Neuronal stem cell (in vitro differentiated cells): ENCODE results near the gene STX18.
"Not testable (repeated sequence)": the region's sequence is repeated elsewhere in the genome, so short reads cannot be mapped to it uniquely, and the experiment has no call there.

ENCODE experiments used
- DNase-seq: peaks from one replicate; pipeline ENCODE4 v3.0.0-alpha.2; 2013; ENCODE audit warnings: low spot score
- H2AFZ ChIP-seq: one replicate; pipeline ENCODE4 v1.6.1; 2013; ENCODE audit warnings: mild to moderate bottlenecking, low read length, inconsistent platforms
- H2AK5ac ChIP-seq: 2 replicates; pipeline ENCODE4 v1.6.1; 2013; ENCODE audit warnings: low read depth, mild to moderate bottlenecking, inconsistent platforms, low read length, moderate library complexity, mixed read lengths
- H2BK120ac ChIP-seq: 2 replicates; pipeline ENCODE4 v1.6.1; 2013; ENCODE audit warnings: low read depth, mild to moderate bottlenecking, inconsistent platforms, low read length, moderate library complexity, mixed read lengths
- H2BK12ac ChIP-seq: one replicate; pipeline ENCODE4 v1.6.1; 2013; ENCODE audit warnings: low read length, inconsistent platforms
- H2BK15ac ChIP-seq: 2 replicates; pipeline ENCODE4 v1.6.1; 2013; ENCODE audit warnings: mild to moderate bottlenecking, low read length, inconsistent platforms, mixed read lengths
- H2BK5ac ChIP-seq: one replicate; pipeline ENCODE4 v1.6.1; 2013; ENCODE audit warnings: inconsistent platforms, mild to moderate bottlenecking, low read length, moderate library complexity
- H3K14ac ChIP-seq: one replicate; pipeline ENCODE4 v1.6.1; 2013; ENCODE audit warnings: low read length, inconsistent platforms
- H3K18ac ChIP-seq: 2 replicates; pipeline ENCODE4 v1.6.1; 2013; ENCODE audit warnings: low read length, inconsistent platforms
- H3K23ac ChIP-seq: 2 replicates; pipeline ENCODE4 v1.6.1; 2013; ENCODE audit warnings: low read depth, mild to moderate bottlenecking, mixed read lengths, low read length, inconsistent platforms; ENCODE audit not compliant: poor library complexity
- H3K27ac ChIP-seq: replicated peaks from 3 replicates; pipeline ENCODE4 v1.5.1; 2013; ENCODE audit warnings: low read length, inconsistent platforms
- H3K27me3 ChIP-seq, 3 experiments: 2 replicates each; pipeline ENCODE4 v1.6.1; 2013; ENCODE audit warnings: low read length in 3 of 3, mild to moderate bottlenecking in 2 of 3, inconsistent platforms in 1 of 3, low read depth in 1 of 3, mixed read lengths in 1 of 3, moderate library complexity in 1 of 3; ENCODE audit not compliant: control insufficient read depth in 3 of 3, insufficient read depth in 3 of 3
- H3K36me3 ChIP-seq, 2 donors: replicated peaks in 1 of 2; 2 replicates each; pipeline ENCODE4 v1.6.1; 2013; ENCODE audit warnings: low read length in 2 of 2; ENCODE audit not compliant: control insufficient read depth in 2 of 2, insufficient read depth in 2 of 2
- H3K4ac ChIP-seq: 2 replicates; pipeline ENCODE4 v1.6.1; 2013; ENCODE audit warnings: inconsistent platforms, mild to moderate bottlenecking, low read length, moderate library complexity
- H3K4me1 ChIP-seq, 2 donors: 1 replicate in 1 of 2; 2 replicates in 1 of 2; pipeline ENCODE4 v1.6.1; 2013; ENCODE audit warnings: low read length in 2 of 2, low read depth in 1 of 2; ENCODE audit not compliant: control insufficient read depth in 2 of 2, insufficient read depth in 1 of 2
- H3K4me2 ChIP-seq: one replicate; pipeline ENCODE4 v1.6.1; 2013; ENCODE audit warnings: mild to moderate bottlenecking, low read length, inconsistent platforms; ENCODE audit not compliant: insufficient read depth, poor library complexity, severe bottlenecking
- H3K4me3 ChIP-seq, 2 donors: 2 replicates each; pipeline ENCODE4 v1.5.1; 2013; ENCODE audit warnings: low read length in 2 of 2, mild to moderate bottlenecking in 2 of 2, inconsistent platforms in 1 of 2, moderate library complexity in 1 of 2
- H3K79me1 ChIP-seq: one replicate; pipeline ENCODE4 v1.6.1; 2013; ENCODE audit warnings: low read depth, mild to moderate bottlenecking, inconsistent platforms, low read length, moderate library complexity
- H3K9ac ChIP-seq: one replicate; pipeline ENCODE4 v1.6.1; 2013; ENCODE audit warnings: mild to moderate bottlenecking, low read depth, low read length, inconsistent platforms; ENCODE audit not compliant: poor library complexity
- H3K9me3 ChIP-seq, 2 donors: replicated peaks in 1 of 2; 2 replicates each; pipeline versions ENCODE3 to v1.6.1; 2013; ENCODE audit warnings: low read length in 2 of 2, mild to moderate bottlenecking in 2 of 2, inconsistent platforms in 1 of 2, low read depth in 1 of 2, mixed read lengths in 1 of 2, moderate library complexity in 1 of 2; ENCODE audit not compliant: control insufficient read depth in 2 of 2, insufficient read depth in 1 of 2
- H4K8ac ChIP-seq: one replicate; pipeline ENCODE4 v1.6.1; 2013; ENCODE audit warnings: low read depth, mild to moderate bottlenecking, inconsistent platforms, low read length, moderate library complexity
- H4K91ac ChIP-seq: one replicate; pipeline ENCODE4 v1.6.1; 2013; ENCODE audit warnings: low read length, low read depth, mild to moderate bottlenecking, inconsistent platforms; ENCODE audit not compliant: poor library complexity
- WGBS, 2 donors: extraction: QIAGEN DNeasy Blood & Tissue Kit; methylation state at CpG; one replicate each; pipeline ENCODE4 v1.1.7; 2013; ENCODE audit warnings: missing lambda C conversion rate in 2 of 2, mixed read lengths in 1 of 2; ENCODE audit not compliant: insufficient read length in 2 of 2, insufficient replicate concordance in 1 of 2; ENCODE audit errors: extremely low coverage in 2 of 2; 5-methylcytosine and 5-hydroxymethylcytosine counted together

Gene STX18

DNA sequence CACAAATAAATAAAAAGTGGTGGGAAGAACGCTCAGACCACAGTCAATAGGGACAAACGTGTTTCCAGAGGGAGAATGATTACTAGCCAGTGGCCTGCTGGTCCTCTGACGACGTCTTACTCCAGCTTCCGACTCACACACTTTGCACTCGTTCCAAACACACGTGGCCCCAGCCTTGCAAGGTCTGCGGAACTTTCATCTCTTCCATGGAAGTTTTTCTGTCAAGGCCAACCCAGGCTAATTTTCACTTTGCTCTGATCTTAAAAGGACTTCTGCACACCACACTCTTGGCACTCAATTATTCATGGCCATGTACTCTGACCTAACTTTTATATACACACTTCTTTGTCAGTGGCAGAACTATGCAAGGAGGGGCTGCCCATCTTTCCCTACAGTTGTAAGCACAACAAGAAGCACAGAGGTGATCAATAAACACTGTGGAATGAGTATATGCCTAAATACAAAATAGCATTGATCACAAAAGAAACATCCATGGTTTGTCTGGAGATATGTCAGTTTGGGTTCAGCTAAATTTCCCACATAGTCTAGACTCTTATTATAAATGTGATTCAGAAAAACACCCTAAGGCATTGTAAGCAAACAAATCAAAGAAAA is 69.4 kb downstream of the STX18 start:
- no peak overlapping the region for H2BK120ac ChIP-seq
- H3K23ac ChIP-seq: no peak overlapping the region
- no peak overlapping the region for H3K14ac ChIP-seq
- no peak overlapping the region for H2BK5ac ChIP-seq
- no peak overlapping the region for H3K27ac ChIP-seq
- no peak overlapping the region for H2BK12ac ChIP-seq
- H3K79me1 ChIP-seq: no peaks in the 10 kb centered on the region
- H4K91ac ChIP-seq: no peak overlapping the region
- H3K4me2 ChIP-seq: no peak overlapping the region
- WGBS, 2 donors: no CpG with 5 or more reads among the region's 8 CpGs
- no peak overlapping the region for H2AK5ac ChIP-seq
- DNase-seq: no peak
- H2BK15ac ChIP-seq: no peak overlapping the region
- H3K4ac ChIP-seq: no peak overlapping the region
- H3K18ac ChIP-seq: no peak overlapping the region
- no peak overlapping the region for H3K9ac ChIP-seq
- H4K8ac ChIP-seq: no peak overlapping the region
- peaks cover 4 to 39% of the 10 kb centered on the region in 2 donors for H3K36me3 ChIP-seq
- no peak overlapping the region for H3K4me3 ChIP-seq
- H3K9me3 ChIP-seq: no peaks in the 10 kb centered on the region
- H3K4me1 ChIP-seq: peaks cover 0 to 3% of the 10 kb centered on the region in 2 donors
- H2AFZ ChIP-seq: no peak overlapping the region
- no peaks in the 10 kb centered on the region for H3K27me3 ChIP-seq

DNA sequence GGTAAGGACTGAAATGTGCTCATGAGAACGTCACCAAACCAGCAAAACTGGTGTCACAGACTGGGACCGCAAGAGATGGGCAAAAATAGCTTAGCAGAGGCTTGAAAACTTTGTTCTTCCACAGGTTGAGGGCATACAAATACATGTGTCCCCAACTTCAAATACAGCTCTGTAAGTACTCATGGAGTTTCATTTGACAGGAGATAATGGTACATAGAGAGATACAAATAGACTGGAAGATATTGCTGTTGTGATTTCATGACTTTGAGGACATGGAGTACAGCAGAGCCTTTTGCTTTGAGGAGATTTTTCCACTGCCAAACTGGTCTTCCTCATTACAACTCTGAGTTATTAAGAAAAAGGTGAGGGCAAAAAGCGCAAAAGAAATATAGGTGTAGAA is 70.7 kb downstream of the STX18 start:
- Histone ChIP-seq H2BK12ac (no peak overlapping the region), H2BK120ac (no peak overlapping the region), H3K23ac (no peak overlapping the region), H3K18ac (no peak overlapping the region), H3K4ac (no peak overlapping the region), H2BK5ac (no peak overlapping the region), H3K14ac (no peak overlapping the region), H3K27me3 (no peaks in the 10 kb centered on the region), H3K4me2 (no peak overlapping the region), H3K79me1 (no peaks in the 10 kb centered on the region), H2AK5ac (no peak overlapping the region), H3K36me3 (peaks cover 11 to 51% of the 10 kb centered on the region in 2 donors), H3K27ac (no peak overlapping the region), H3K4me3 (no peak overlapping the region), H3K4me1 (peaks cover 0 to 3% of the 10 kb centered on the region in 2 donors), H3K9ac (no peak overlapping the region), H2AFZ (no peak overlapping the region), H4K8ac (no peak overlapping the region), H2BK15ac (no peak overlapping the region), H4K91ac (no peak overlapping the region), H3K9me3 (peaks cover 3% of the 10 kb centered on the region in 2 donors)
- WGBS, 2 donors: no CpG with 5 or more reads among the region's 3 CpGs
- no peak for DNase-seq

DNA sequence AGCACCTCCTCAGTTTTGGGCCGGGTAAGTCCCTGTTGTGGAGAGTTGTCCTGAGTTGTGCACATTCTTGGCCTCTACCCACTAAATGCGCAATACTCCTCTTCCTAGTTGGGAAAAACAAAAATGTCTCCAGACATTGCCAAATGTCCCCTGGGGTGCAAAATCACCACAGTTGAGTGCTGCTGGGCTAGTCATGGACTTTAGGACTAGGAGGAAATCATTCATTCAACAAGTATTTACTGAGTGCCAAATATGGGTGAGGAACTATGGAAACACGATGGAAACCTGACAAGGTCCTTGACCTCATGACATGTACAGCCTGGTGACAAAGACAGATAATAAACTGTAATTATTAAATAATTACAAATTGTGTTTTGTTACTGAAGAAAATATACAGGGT is 71.6 kb downstream of the STX18 start:
- H3K14ac ChIP-seq: no peak overlapping the region

DNA sequence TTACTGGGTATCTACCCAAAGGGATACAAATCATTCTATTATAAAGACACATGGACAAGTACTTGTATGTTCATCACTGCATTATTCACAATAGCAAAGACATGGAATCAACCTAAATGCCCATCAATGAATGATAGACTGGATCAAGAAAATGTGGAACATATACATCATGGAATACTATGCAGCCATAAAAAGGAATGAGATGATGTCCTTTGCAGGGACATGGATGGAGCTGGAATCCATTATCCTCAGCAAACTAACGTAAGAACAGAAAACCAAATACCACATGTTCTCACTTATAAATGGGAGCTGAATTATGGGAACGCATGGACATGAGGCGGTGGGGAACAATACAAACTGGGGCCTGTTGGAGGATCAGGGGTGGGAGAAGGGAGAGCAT is 76.6 kb downstream of the STX18 start:
- no CpG with 5 or more reads among the region's 3 CpGs for WGBS, 2 donors
- H4K8ac ChIP-seq: not testable (repeated sequence)

More for the DNA sequence above, 71.6 kb downstream of the STX18 start:
- no peak overlapping the region for H2BK15ac ChIP-seq
- no peak overlapping the region for H3K23ac ChIP-seq
- no peak overlapping the region for H2AFZ ChIP-seq
- H2BK120ac ChIP-seq: no peak overlapping the region
- H2AK5ac ChIP-seq: no peak overlapping the region
- peaks cover 0 to 3% of the 10 kb centered on the region in 2 donors for H3K4me1 ChIP-seq
- H4K91ac ChIP-seq: no peak overlapping the region
- no peak overlapping the region for H3K18ac ChIP-seq
- H3K4me3 ChIP-seq: no peak overlapping the region
- WGBS, 2 donors: no CpG with 5 or more reads among the region's 3 CpGs
- H3K36me3 ChIP-seq: peaks cover 16 to 60% of the 10 kb centered on the region in 2 donors
- no peaks in the 10 kb centered on the region for H3K27me3 ChIP-seq
- H2BK12ac ChIP-seq: no peak overlapping the region
- no peak for DNase-seq
- no peak overlapping the region for H4K8ac ChIP-seq
- peaks cover 3% of the 10 kb centered on the region in 2 donors for H3K9me3 ChIP-seq
- no peak overlapping the region for H3K27ac ChIP-seq
- no peak overlapping the region for H3K4me2 ChIP-seq
- no peak overlapping the region for H3K4ac ChIP-seq
- H3K79me1 ChIP-seq: no peaks in the 10 kb centered on the region
- no peak overlapping the region for H2BK5ac ChIP-seq
- no peak overlapping the region for H3K9ac ChIP-seq

More for the DNA sequence above, 76.6 kb downstream of the STX18 start:
- H2AK5ac ChIP-seq, H3K23ac ChIP-seq, H4K91ac ChIP-seq, H3K9me3 ChIP-seq, H3K79me1 ChIP-seq, H3K4ac ChIP-seq, H2BK120ac ChIP-seq, H3K4me2 ChIP-seq, DNase-seq, H3K9ac ChIP-seq, H2BK5ac ChIP-seq, H3K27ac ChIP-seq, H2BK12ac ChIP-seq, H3K27me3 ChIP-seq, H3K4me3 ChIP-seq, H2AFZ ChIP-seq, H3K4me1 ChIP-seq, H3K18ac ChIP-seq, H3K14ac ChIP-seq, H2BK15ac ChIP-seq: not testable (repeated sequence)
- H3K36me3 ChIP-seq: peaks cover 16 to 63% of the 10 kb centered on the region in 2 donors
